ENCODE measurements around the gene PIM3. TPM values are rescaled to one million over a fixed set of nuclear protein-coding genes. Genes with fewer than 3 reads are reported as not detected.
A peak's percentile ranks its signal among the peaks of the same experiment; 100 is the strongest.

The PIM3 gene
- total and polyA plus RNA-seq, 10 of the 15 experiments (the other 5 are each of a cell fraction or from before 2014, with no cell fraction given), result 0.31 to 60.8 (median 12.4) TPM

GRCh38 chr22:49925525-49926128 lies 34.9 kb upstream of the PIM3 start (continued):
- TF ChIP-seq ZBTB40 (IDR thresholded peaks at IDR 0.05; ENCODE audit: borderline replicate concordance) (peak; percentile 57), RELA (IDR thresholded peaks at IDR 0.05; ENCODE audit: borderline replicate concordance, partially characterized antibody) (peak; percentile 24), EGR1 (IDR thresholded peaks at IDR 0.05; ENCODE audit: borderline replicate concordance in 1 of 2, low read depth in 2 of 2, low read length in 2 of 2) (no peak), ZNF687 (IDR thresholded peaks at IDR 0.05) (peak; percentile 94), MYC (IDR thresholded peaks at IDR 0.05; ENCODE audit: insufficient read depth, insufficient read length, insufficient replicate concordance, low read length, severe bottlenecking) (no peak), TAF1 (IDR thresholded peaks at IDR 0.05; ENCODE audit: borderline replicate concordance, low read depth, low read length) (peak; percentile 63; the same call in 1 of the 2 replicates), ETV6 (conservative IDR thresholded peaks at IDR 0.05 in 1 of 2, IDR thresholded peaks at IDR 0.05 in 1 of 2; ENCODE audit: borderline replicate concordance in 1 of 2, low read depth in 1 of 2) (peak in 1 of 2 experiments; percentile 38; a peak in 1 of 4 replicates), NFXL1 (IDR thresholded peaks at IDR 0.05; ENCODE audit: borderline replicate concordance) (no peak), YY1 (IDR thresholded peaks at IDR 0.05; ENCODE audit: low read depth, low read length) (no peak), NR2C2 (IDR thresholded peaks at IDR 0.05; ENCODE audit: borderline replicate concordance, control insufficient read depth, insufficient read length, low read depth) (no peak), BHLHE40 (IDR thresholded peaks at IDR 0.05; ENCODE audit: borderline replicate concordance in 1 of 2, low read depth in 2 of 2, low read length in 1 of 2) (peak; percentile 32 to 58; a peak in 2 of 4 replicates), MEF2B (IDR thresholded peaks at IDR 0.05; ENCODE audit: partially characterized antibody, poor library complexity, severe bottlenecking) (no peak), TCF12 (IDR thresholded peaks at IDR 0.05; ENCODE audit: low read depth, low read length) (no peak), PKNOX1 (IDR thresholded peaks at IDR 0.05) (peak; percentile 78), NFYA (IDR thresholded peaks at IDR 0.05; ENCODE audit: borderline replicate concordance, low read depth, low read length) (no peak), MAX (IDR thresholded peaks at IDR 0.05; ENCODE audit: low read depth, low read length) (peak; percentile 39; the same call in 1 of the 2 replicates)
